DND-41 (cell line): ENCODE measurements around the gene UIMC1.

ENCODE experiments used
- EZH2 ChIP-seq: IDR thresholded peaks from 3 replicates; pipeline ENCODE4 v1.6.1; 2012; ENCODE audit warnings: borderline replicate concordance, low read depth, mild to moderate bottlenecking, moderate library complexity, low read length, inconsistent platforms; ENCODE audit not compliant: severe bottlenecking
- TF ChIP-seq, protein P1 (sequence below): IDR thresholded peaks from 2 replicates; pipeline ENCODE4 v1.5.1; 2012; ENCODE audit warnings: borderline replicate concordance, low read length, moderate library complexity, mild to moderate bottlenecking; ENCODE audit not compliant: poor library complexity, severe bottlenecking; ENCODE audit errors: extremely low read depth

DNA sequence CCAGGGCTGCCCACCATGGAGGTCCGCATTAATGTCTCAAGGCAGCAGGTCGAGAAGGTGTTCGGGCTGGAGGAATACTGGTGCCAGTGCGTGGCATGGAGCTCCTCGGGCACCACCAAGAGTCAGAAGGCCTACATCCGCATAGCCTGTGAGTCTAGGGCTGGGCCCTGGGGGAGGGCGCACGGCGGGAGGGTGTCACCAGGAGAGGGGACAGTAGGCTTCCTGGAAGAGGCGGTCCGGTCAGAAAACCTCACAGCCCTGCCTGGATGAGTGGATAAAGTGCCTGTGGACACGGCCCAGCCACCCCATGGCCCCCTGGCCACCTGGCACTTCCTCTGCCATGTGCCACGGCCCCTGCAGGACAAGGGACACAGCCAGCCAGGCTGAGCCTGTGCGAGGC is 138.5 kb downstream of the UIMC1 start:
- TF ChIP-seq EZH2, result no peak
- TF ChIP-seq, protein P1, sequence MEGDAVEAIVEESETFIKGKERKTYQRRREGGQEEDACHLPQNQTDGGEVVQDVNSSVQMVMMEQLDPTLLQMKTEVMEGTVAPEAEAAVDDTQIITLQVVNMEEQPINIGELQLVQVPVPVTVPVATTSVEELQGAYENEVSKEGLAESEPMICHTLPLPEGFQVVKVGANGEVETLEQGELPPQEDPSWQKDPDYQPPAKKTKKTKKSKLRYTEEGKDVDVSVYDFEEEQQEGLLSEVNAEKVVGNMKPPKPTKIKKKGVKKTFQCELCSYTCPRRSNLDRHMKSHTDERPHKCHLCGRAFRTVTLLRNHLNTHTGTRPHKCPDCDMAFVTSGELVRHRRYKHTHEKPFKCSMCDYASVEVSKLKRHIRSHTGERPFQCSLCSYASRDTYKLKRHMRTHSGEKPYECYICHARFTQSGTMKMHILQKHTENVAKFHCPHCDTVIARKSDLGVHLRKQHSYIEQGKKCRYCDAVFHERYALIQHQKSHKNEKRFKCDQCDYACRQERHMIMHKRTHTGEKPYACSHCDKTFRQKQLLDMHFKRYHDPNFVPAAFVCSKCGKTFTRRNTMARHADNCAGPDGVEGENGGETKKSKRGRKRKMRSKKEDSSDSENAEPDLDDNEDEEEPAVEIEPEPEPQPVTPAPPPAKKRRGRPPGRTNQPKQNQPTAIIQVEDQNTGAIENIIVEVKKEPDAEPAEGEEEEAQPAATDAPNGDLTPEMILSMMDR, result no peak
